Gastrocnemius medialis (tissue), 4 donors: ENCODE data around the gene GTSE1. TPM values are rescaled to one million over a fixed set of nuclear protein-coding genes. Genes with fewer than 3 reads are reported as not detected.
A peak's percentile ranks its signal among the peaks of the same experiment; 100 is the strongest.

Source experiments
- ATAC-seq, 2 donors: fragments of 150-250 bp; one replicate each; pipeline ENCODE4 v1.9.1; 2016
- DNase-seq, 2 donors: peaks; one replicate each; pipeline ENCODE4 v3.0.0-alpha.2; 2019
- H3K27ac ChIP-seq, 4 donors: fragments of 200-600 bp; sonication (generic); 1 replicate in 1 of 4; 2 replicates in 3 of 4; pipeline ENCODE4 v1.5.1; 2016 to 2018; ENCODE audit warnings: mild to moderate bottlenecking in 2 of 4, moderate library complexity in 1 of 4
- H3K27me3 ChIP-seq, 3 donors: fragments of 200-600 bp; sonication (generic) in 2 of 3; 1 replicate in 1 of 3; 2 replicates in 2 of 3; pipeline versions ENCODE4 v1.5.1 to v1.6.0; 2016 to 2019; ENCODE audit warnings: mild to moderate bottlenecking in 1 of 3, moderate library complexity in 1 of 3
- H3K36me3 ChIP-seq, 2 donors: fragments of 200-600 bp; sonication (generic) in 1 of 2; one replicate each; pipeline ENCODE4 v1.5.1; 2017 to 2018
- H3K4me1 ChIP-seq, 2 donors: fragments of 200-600 bp; sonication (generic) in 1 of 2; one replicate each; pipeline ENCODE4 v1.5.1; 2016 to 2017; ENCODE audit warnings: mild to moderate bottlenecking in 2 of 2
- H3K4me3 ChIP-seq, 4 donors: fragments of 200-600 bp; sonication (generic) in 3 of 4; 1 replicate in 1 of 4; 2 replicates in 3 of 4; pipeline ENCODE4 v1.5.1; 2016 to 2019; ENCODE audit warnings: mild to moderate bottlenecking in 2 of 4
- H3K9me3 ChIP-seq, 3 donors: fragments of 200-600 bp; sonication (generic) in 2 of 3; 1 replicate in 1 of 3; 2 replicates in 2 of 3; pipeline ENCODE4 v1.5.1; 2016 to 2019
- POLR2A ChIP-seq, 2 donors: fragments of 450-650 bp; IDR thresholded peaks; one replicate each; pipeline ENCODE4 v1.6.1; 2017; ENCODE audit warnings: antibody characterized with exemption in 2 of 2, mild to moderate bottlenecking in 2 of 2, moderate library complexity in 2 of 2
- in situ Hi-C, 4 donors: fragments of 200-750 bp; cut with MboI; loops; one replicate each; pipeline versions ENCODE4 v1.15.0 to v1.8.0; 2017; ENCODE audit warnings: low sequenced_read_pairs in 4 of 4
- intact Hi-C: fragments of 100-400 bp; cut with DNase I; formaldehyde crosslinking; loops from one replicate; pipeline ENCODE4 v1.15.1; 2023; ENCODE audit warnings: low total_unique reads
- total RNA-seq, 4 donors: library from RNA; depleted of rRNA; stranded (reverse); fragments of >200 nt; gene quantifications; one replicate each; pipeline versions ENCODE4 v1.1.0 to v1.2.3, GENCODE V29; 2016
- TF ChIP-seq, protein P1 (sequence below), 5 experiments: fragments of 450-650 bp in 3 of 5; fragments of 200-600 bp in 2 of 5; sonication (generic) in 2 of 5; IDR thresholded peaks in 4 of 5; conservative IDR thresholded peaks in 1 of 5; 1 replicate in 4 of 5; 2 replicates in 1 of 5; pipeline ENCODE4 v1.5.1; 2016 to 2019; ENCODE audit warnings: antibody characterized with exemption in 5 of 5, mild to moderate bottlenecking in 3 of 5, moderate library complexity in 3 of 5

Gene GTSE1
- total RNA-seq, 4 donors from 2014 or later = 0.13 to 0.49 TPM; not detected in 2

DNA sequence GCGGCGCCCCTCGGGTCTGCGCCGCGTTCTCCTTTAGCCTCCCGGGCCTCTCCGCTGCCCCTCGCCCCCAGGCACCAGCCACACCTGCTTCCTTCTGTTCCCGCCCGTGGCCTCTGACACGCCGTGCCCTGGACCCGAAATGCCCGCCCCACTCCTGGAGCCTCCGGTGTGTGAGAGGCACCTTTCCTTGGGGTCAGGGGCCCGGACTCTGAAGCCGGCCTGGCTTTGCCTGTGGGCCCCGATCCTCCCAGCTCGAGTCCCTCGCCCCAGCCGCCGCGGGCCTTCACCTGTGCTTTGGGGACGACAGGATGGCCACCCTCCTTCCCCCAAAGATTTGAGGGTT is 45.9 kb upstream of the GTSE1 start:
- no peak for TF ChIP-seq POLR2A (IDR thresholded peaks at IDR 0.05)
- TF ChIP-seq, protein P1, sequence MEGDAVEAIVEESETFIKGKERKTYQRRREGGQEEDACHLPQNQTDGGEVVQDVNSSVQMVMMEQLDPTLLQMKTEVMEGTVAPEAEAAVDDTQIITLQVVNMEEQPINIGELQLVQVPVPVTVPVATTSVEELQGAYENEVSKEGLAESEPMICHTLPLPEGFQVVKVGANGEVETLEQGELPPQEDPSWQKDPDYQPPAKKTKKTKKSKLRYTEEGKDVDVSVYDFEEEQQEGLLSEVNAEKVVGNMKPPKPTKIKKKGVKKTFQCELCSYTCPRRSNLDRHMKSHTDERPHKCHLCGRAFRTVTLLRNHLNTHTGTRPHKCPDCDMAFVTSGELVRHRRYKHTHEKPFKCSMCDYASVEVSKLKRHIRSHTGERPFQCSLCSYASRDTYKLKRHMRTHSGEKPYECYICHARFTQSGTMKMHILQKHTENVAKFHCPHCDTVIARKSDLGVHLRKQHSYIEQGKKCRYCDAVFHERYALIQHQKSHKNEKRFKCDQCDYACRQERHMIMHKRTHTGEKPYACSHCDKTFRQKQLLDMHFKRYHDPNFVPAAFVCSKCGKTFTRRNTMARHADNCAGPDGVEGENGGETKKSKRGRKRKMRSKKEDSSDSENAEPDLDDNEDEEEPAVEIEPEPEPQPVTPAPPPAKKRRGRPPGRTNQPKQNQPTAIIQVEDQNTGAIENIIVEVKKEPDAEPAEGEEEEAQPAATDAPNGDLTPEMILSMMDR (IDR thresholded peaks at IDR 0.05 in 4 of 5, conservative IDR thresholded peaks at IDR 0.05 in 1 of 5) = no peak
- Histone ChIP-seq H3K36me3 (no peaks in the 10 kb centered on the region), H3K4me3 (peak overlapping the region; percentile 85 to 96 (median 87)), H3K27ac (peak overlapping the region; percentile 91 to 96 (median 94)), H3K4me1 (peaks cover 16 to 22% of the 10 kb centered on the region in 2 donors), H3K27me3 (no peaks in the 10 kb centered on the region), H3K9me3 (no peaks in the 10 kb centered on the region)
- ATAC-seq = peak; percentile 10 to 13
- DNase-seq = no peak
- intact Hi-C loops = loop anchor here (1.0 to 5.0 kb wide), 4 partner anchors 17 to 100 kb away; partner anchors contain the start of genes GTSE1 and PPARA
- in situ Hi-C loops = no loop called here

DNA sequence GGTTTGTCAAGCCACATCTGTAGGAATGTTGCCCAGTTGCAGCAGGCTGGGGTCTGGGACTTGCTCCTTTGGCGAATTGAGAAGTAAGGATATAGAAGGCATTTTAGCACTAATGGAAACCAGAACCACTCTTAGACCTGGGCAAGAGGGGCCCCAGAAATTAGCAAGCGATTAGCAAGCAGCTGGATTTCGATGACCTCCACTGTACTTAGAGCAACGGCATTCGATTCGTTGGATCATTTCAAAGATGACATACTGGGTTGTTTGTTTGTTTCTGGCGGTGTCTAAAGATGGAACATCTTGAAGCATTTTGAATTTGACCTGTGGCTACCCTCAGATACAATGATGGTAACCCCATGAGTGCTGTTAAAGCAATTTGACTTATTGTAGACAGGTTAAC is 45.4 kb upstream of the GTSE1 start:
- peak overlapping the region; percentile 91 to 96 (median 94) for H3K27ac ChIP-seq
- no peaks in the 10 kb centered on the region for H3K9me3 ChIP-seq
- no peaks in the 10 kb centered on the region for H3K36me3 ChIP-seq
- H3K27me3 ChIP-seq = no peaks in the 10 kb centered on the region
- DNase-seq (no peak), ATAC-seq (no peak)
- H3K4me1 ChIP-seq = peaks cover 18 to 25% of the 10 kb centered on the region in 2 donors
- no peak for TF ChIP-seq POLR2A (IDR thresholded peaks at IDR 0.05)
- TF ChIP-seq, protein P1 (IDR thresholded peaks at IDR 0.05 in 4 of 5, conservative IDR thresholded peaks at IDR 0.05 in 1 of 5) = no peak
- intact Hi-C loops (loop anchor here (2.0 to 5.0 kb wide), 3 partner anchors 46 to 100 kb away; partner anchors contain the start of genes GTSE1 and PPARA), in situ Hi-C loops (no loop called here)
- peak overlapping the region; percentile 85 to 96 (median 87) for H3K4me3 ChIP-seq

DNA sequence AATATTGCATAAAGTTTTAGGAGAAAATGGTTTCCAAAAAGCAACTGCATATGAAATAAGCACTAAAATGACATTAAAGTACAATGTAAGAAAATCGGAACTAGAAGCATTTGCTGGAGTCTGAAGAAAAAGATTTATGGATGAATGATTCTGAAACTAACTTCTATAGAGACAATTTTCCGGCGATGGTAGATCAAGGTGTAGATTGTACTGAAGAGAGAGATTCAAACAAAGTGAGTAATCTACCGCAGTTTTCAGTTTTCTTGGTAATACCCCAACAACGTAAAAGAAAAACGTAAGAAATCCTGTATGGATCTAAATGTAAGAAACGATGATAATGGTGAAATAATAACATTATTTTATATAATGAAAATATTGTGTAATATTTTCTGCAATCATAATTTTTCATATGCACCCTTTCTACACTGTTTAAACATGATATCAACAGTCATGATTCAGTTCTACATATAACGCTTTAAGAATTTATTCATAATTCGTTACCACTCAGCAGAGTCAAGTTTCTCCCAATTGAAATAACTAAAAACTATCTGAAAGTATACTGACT is 44.8 kb upstream of the GTSE1 start:
- Histone ChIP-seq H3K4me1 (peaks cover 23 to 30% of the 10 kb centered on the region in 2 donors), H3K27me3 (no peaks in the 10 kb centered on the region), H3K36me3 (no peaks in the 10 kb centered on the region), H3K9me3 (no peaks in the 10 kb centered on the region), H3K4me3 (no peak overlapping the region), H3K27ac (no peak overlapping the region)
- intact Hi-C loops (loop anchor here (2.0 to 5.0 kb wide), 3 partner anchors 45 to 101 kb away; partner anchors contain the start of genes GTSE1 and PPARA), in situ Hi-C loops (no loop called here)
- ATAC-seq (no peak), DNase-seq (no peak)
- TF ChIP-seq POLR2A (IDR thresholded peaks at IDR 0.05) = no peak
- TF ChIP-seq, protein P1 (IDR thresholded peaks at IDR 0.05 in 4 of 5, conservative IDR thresholded peaks at IDR 0.05 in 1 of 5) = no peak

DNA sequence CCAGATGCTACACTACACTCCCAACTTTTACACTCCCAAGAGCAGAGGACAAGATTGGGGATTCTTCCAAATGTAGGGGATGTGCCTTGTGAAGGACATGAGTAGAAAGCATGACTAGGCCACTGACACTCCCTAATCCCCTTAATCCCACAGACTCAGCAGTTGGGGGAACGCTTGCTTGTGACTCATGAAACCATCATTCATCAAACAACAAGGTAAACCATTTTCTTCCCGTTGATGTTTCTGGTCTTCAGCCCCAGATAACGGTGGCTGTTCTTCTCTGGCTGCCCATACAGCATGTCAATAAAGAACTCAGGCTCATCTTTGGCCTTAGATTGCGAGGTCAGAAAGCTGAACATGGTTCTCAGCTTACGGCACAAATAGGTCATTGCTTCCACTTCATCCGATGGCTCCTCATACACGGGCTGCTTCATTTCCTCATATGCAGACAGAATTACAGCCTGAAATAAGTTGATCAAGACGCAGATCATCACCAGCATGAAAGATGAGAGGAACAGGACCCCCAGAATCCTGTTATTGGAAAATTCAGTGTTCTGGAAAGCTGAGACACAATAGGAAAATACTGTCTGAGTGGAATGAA is 40.2 kb upstream of the GTSE1 start:
- Histone ChIP-seq H3K4me3 (no peak overlapping the region), H3K27ac (peak overlapping the region in 2 of 4 donors; percentile 22 to 25), H3K27me3 (no peaks in the 10 kb centered on the region), H3K36me3 (no peaks in the 10 kb centered on the region), H3K9me3 (no peaks in the 10 kb centered on the region), H3K4me1 (peaks cover 12 to 16% of the 10 kb centered on the region in 2 donors)
- intact Hi-C loops (no loop called here), in situ Hi-C loops (no loop called here)
- ATAC-seq (peak; percentile 32 to 39), DNase-seq (no peak)
- no peak for TF ChIP-seq POLR2A (IDR thresholded peaks at IDR 0.05)
- TF ChIP-seq, protein P1 (IDR thresholded peaks at IDR 0.05 in 4 of 5, conservative IDR thresholded peaks at IDR 0.05 in 1 of 5) = no peak
